ENCODE data around the gene PCDHA5.
"Not testable (repeated sequence)": the region's sequence is repeated elsewhere in the genome, so short reads cannot be mapped to it uniquely, and the experiment has no call there.

Gene PCDHA5

DNA sequence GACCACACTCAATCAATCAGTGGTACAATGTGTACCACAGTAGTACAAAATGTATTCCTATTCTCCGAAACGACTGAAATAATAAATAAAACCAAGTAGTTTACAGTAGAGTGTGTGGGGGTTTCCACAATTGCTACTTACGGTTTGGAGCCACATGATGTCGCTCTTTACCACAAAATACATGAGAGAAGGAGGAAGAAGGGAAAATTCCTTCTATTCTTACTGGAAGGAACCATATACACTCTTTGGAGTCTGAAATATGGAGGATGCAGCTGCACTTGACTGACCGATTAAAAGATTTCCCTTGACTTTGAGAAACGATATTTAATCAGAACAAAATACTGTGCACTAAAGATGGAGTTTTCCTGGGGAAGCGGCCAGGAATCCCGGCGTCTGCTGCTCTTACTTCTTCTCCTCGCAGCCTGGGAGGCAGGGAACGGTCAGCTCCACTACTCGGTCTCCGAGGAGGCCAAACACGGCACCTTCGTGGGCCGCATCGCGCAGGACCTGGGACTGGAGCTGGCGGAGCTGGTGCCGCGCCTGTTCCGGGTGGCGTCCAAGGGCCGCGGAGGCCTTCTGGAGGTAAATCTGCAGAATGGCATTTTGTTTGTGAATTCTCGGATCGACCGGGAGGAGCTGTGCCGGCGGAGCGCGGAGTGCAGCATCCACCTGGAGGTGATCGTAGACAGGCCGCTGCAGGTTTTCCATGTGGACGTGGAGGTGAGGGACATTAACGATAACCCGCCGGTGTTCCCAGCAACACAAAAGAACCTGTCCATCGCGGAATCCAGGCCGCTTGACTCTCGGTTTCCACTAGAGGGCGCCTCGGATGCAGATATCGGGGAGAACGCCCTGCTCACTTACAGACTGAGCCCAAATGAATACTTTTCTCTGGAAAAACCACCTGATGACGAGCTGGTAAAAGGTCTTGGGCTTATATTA, 14.3 kb upstream of the PCDHA5 start, which contains the start of gene PCDHA4:
Gene PCDHA4, plus strand, starts transcription at position 235 of the 942 bp plus-strand sequence.
- H3K4me3 ChIP-seq (ENCODE audit: low read depth, low read length), result no peak within 1 kb of the TSS
- peak; percentile 4 for DNase-seq (ENCODE audit: low read depth)
- TF ChIP-seq, protein P1, sequence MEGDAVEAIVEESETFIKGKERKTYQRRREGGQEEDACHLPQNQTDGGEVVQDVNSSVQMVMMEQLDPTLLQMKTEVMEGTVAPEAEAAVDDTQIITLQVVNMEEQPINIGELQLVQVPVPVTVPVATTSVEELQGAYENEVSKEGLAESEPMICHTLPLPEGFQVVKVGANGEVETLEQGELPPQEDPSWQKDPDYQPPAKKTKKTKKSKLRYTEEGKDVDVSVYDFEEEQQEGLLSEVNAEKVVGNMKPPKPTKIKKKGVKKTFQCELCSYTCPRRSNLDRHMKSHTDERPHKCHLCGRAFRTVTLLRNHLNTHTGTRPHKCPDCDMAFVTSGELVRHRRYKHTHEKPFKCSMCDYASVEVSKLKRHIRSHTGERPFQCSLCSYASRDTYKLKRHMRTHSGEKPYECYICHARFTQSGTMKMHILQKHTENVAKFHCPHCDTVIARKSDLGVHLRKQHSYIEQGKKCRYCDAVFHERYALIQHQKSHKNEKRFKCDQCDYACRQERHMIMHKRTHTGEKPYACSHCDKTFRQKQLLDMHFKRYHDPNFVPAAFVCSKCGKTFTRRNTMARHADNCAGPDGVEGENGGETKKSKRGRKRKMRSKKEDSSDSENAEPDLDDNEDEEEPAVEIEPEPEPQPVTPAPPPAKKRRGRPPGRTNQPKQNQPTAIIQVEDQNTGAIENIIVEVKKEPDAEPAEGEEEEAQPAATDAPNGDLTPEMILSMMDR (conservative IDR thresholded peaks at IDR 0.05; ENCODE audit: low read depth, low read length), result peak; percentile 18

DNA sequence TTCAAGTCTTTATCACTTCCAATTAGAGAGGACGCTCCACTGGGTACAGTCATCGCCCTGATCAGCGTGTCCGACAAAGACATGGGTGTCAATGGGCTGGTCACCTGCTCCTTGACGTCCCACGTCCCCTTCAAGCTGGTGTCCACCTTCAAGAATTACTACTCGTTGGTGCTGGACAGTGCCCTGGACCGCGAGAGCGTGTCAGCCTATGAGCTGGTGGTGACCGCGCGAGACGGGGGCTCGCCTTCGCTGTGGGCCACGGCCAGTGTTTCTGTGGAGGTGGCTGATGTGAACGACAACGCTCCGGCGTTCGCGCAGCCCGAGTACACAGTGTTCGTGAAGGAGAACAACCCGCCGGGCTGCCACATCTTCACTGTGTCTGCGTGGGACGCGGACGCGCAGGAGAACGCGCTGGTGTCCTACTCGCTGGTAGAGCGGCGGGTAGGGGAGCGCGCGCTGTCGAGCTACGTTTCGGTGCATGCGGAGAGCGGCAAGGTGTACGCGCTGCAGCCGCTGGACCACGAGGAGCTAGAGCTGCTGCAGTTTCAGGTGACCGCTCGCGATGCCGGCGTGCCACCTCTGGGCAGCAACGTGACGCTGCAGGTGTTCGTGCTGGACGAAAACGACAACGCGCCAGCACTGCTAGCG, 13.0 kb upstream of the PCDHA5 start:
- not testable (repeated sequence) for DNase-seq (ENCODE audit: low read depth); H3K4me3 ChIP-seq (ENCODE audit: low read depth, low read length)

DNA sequence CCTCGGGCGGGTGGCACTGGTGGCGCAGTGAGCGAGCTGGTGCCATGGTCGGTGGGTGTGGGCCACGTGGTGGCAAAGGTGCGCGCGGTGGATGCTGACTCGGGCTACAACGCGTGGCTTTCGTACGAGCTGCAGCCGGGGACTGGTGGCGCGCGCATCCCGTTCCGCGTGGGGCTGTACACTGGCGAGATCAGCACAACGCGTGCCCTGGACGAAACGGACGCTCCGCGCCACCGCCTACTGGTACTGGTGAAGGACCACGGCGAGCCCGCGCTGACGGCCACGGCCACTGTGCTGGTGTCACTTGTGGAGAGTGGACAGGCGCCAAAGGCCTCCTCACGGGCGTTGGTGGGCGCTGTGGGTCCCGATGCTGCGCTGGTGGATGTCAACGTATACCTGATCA, 12.5 kb upstream of the PCDHA5 start:
- TF ChIP-seq, protein P1 (conservative IDR thresholded peaks at IDR 0.05; ENCODE audit: low read depth, low read length), result no peak
- H3K4me3 ChIP-seq (ENCODE audit: low read depth, low read length), result no peak overlapping the region
- no peak for DNase-seq (ENCODE audit: low read depth)

DNA sequence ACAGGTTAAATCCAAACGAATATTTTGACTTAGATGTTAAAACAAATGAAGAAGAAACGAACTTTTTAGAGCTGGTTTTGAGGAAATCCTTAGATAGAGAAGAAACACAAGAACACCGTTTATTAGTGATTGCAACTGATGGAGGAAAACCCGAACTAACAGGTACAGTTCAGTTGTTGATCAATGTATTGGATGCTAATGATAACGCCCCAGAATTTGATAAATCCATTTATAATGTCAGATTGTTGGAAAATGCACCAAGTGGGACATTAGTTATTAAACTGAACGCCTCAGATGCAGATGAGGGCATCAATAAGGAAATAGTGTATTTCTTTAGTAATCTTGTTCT, 842 bp downstream of the PCDHA5 start:
- no peak overlapping the region for H3K4me3 ChIP-seq (ENCODE audit: low read depth, low read length)
- TF ChIP-seq, protein P1 (conservative IDR thresholded peaks at IDR 0.05; ENCODE audit: low read depth, low read length), result no peak
- no peak for DNase-seq (ENCODE audit: low read depth)

DNA sequence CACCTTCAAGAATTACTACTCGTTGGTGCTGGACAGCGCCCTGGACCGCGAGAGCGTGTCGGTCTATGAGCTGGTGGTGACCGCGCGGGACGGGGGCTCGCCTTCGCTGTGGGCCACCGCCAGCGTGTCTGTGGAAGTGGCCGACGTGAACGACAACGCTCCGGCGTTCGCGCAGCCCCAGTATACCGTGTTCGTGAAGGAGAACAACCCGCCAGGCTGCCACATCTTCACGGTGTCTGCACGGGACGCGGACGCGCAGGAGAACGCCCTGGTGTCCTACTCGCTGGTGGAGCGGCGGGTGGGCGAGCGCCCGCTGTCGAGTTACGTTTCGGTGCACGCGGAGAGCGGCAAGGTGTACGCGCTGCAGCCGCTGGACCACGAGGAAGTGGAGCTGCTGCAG, 1.6 kb downstream of the PCDHA5 start:
- not testable (repeated sequence) for DNase-seq (ENCODE audit: low read depth); H3K4me3 ChIP-seq (ENCODE audit: low read depth, low read length)

DNA sequence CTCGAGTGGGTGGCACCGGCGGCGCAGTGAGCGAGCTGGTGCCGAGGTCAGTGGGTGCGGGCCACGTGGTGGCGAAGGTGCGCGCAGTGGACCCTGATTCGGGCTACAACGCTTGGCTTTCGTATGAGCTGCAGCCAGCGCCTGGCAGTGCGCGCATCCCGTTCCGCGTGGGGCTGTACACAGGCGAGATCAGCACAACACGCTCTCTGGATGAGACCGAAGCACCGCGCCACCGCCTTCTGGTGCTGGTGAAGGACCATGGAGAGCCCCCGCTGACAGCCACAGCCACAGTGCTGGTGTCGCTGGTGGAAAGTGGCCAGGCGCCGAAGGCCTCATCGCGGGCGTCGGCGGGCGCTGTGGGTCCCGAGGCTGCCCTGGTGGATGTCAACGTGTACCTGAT, 2.1 kb downstream of the PCDHA5 start:
- TF ChIP-seq, protein P1 (conservative IDR thresholded peaks at IDR 0.05; ENCODE audit: low read depth, low read length), result no peak

DNA sequence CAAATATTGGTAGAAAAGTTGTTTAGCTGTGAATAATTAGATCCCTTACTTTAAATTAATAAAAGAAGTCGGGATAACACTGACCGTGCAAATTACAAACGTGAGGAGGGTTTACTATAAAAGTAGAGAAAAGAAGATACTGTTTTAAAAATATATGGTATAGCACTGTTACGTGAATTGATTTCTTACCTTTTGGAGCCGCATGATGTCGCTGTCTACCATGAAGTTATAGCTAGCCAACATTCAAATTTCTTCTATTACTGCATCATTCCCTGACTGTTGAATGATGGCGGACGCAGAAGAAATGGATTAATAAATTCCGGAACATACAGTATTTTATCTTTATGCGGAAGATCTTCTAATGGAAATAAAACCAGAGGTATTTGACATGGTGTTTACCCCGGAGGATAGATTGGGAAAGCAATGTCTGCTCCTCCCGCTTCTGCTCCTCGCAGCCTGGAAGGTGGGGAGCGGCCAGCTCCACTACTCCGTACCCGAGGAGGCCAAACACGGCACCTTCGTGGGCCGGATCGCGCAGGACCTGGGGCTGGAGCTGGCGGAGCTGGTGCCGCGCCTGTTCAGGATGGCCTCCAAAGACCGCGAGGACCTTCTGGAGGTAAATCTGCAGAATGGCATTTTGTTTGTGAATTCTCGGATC, 6.4 kb downstream of the PCDHA5 start, which contains the start of gene PCDHA6:
Gene PCDHA6, plus strand, starts transcription at position 257 of the 658 bp plus-strand sequence. Its CDS starts 132 bp downstream, at position 389.
- peak; percentile 3 for DNase-seq (ENCODE audit: low read depth)
- H3K4me3 ChIP-seq (ENCODE audit: low read depth, low read length), result no peak within 1 kb of the TSS
- TF ChIP-seq, protein P1 (conservative IDR thresholded peaks at IDR 0.05; ENCODE audit: low read depth, low read length), result no peak

More for the DNA sequence above, 2.1 kb downstream of the PCDHA5 start:
- H3K4me3 ChIP-seq (ENCODE audit: low read depth, low read length), result no peak overlapping the region
- no peak for DNase-seq (ENCODE audit: low read depth)
